SU-DHL-6 (cell line): ENCODE data around the gene TMEM39A.

Experiments used
- H2AFZ ChIP-seq: fragments of 200-600 bp; sonication (generic); 2 replicates; pipeline ENCODE4 v1.6.1; 2014; ENCODE audit warnings: low read depth, mild to moderate bottlenecking, moderate library complexity, mixed read lengths, antibody characterized with exemption, low read length; ENCODE audit not compliant: severe bottlenecking
- H3F3A ChIP-seq: fragments of 200-600 bp; shearing (Covaris generic); 2 replicates; pipeline ENCODE4 v1.6.0; 2016; ENCODE audit warnings: antibody characterized with exemption, mild to moderate bottlenecking; ENCODE audit not compliant: insufficient read depth
- H3K27ac ChIP-seq: fragments of 200-600 bp; sonication (generic); 2 replicates; pipeline ENCODE4 v1.5.1; 2016; ENCODE audit warnings: low read depth, mild to moderate bottlenecking, low read length, moderate library complexity, mixed read lengths
- H3K27me3 ChIP-seq: fragments of 200-600 bp; sonication (generic), shearing (Covaris generic); 2 replicates; pipeline ENCODE4 v1.6.0; 2014; ENCODE audit warnings: mild to moderate bottlenecking, low read length
- H3K36me3 ChIP-seq: fragments of 200-600 bp; sonication (generic); 2 replicates; pipeline ENCODE4 v1.6.1; 2014; ENCODE audit warnings: mild to moderate bottlenecking, low read length, mixed read lengths
- H3K4me2 ChIP-seq: fragments of 300-600, 200-600 bp; shearing (Covaris generic), sonication (generic); 2 replicates; pipeline ENCODE4 v1.6.0; 2014; ENCODE audit warnings: low read length, low read depth, mild to moderate bottlenecking; ENCODE audit not compliant: poor library complexity, severe bottlenecking
- H3K4me3 ChIP-seq: fragments of 200-600 bp; sonication (generic); 2 replicates; pipeline ENCODE4 v1.5.1; 2014; ENCODE audit warnings: antibody characterized with exemption, low read length, mild to moderate bottlenecking, mixed read lengths; ENCODE audit not compliant: insufficient read depth, poor library complexity, severe bottlenecking
- H3K79me2 ChIP-seq: fragments of 200-600 bp; sonication (generic); 2 replicates; pipeline ENCODE4 v1.6.1; 2014; ENCODE audit warnings: mild to moderate bottlenecking, low read length, moderate library complexity; ENCODE audit not compliant: insufficient read depth
- H3K9ac ChIP-seq: fragments of 200-600 bp; sonication (generic); 2 replicates; pipeline ENCODE4 v1.7.0; 2014; ENCODE audit warnings: mild to moderate bottlenecking, low read length
- H3K9me2 ChIP-seq: fragments of 200-600 bp; sonication (generic); replicated peaks from 2 replicates; pipeline ENCODE4 v1.6.1; 2014; ENCODE audit warnings: low read length; ENCODE audit not compliant: insufficient read depth
- H3K9me3 ChIP-seq: fragments of 200-600 bp; sonication (generic); 2 replicates; pipeline ENCODE4 v1.6.1; 2014; ENCODE audit warnings: low read length, mixed read lengths; ENCODE audit not compliant: insufficient read depth
- H4K20me1 ChIP-seq: fragments of 200-600 bp; sonication (generic); 2 replicates; pipeline ENCODE4 v1.6.1; 2014; ENCODE audit warnings: low read depth, mild to moderate bottlenecking, antibody characterized with exemption, low read length, moderate library complexity, mixed read lengths
- EZH2phosphoT487 ChIP-seq: fragments of 200-600 bp; sonication (generic), shearing (Covaris generic); conservative IDR thresholded peaks from 2 replicates; pipeline ENCODE4 v1.6.1; 2018; ENCODE audit warnings: mild to moderate bottlenecking, antibody characterized with exemption, low read length, moderate library complexity, mixed read lengths
- TF ChIP-seq, protein P1 (sequence below): fragments of 200-600 bp; sonication (generic); IDR thresholded peaks from one replicate; pipeline ENCODE4 v1.5.1; 2017; ENCODE audit warnings: antibody characterized with exemption, mild to moderate bottlenecking, low read length, moderate library complexity; ENCODE audit not compliant: insufficient read depth, poor library complexity, severe bottlenecking

TMEM39A gene

DNA sequence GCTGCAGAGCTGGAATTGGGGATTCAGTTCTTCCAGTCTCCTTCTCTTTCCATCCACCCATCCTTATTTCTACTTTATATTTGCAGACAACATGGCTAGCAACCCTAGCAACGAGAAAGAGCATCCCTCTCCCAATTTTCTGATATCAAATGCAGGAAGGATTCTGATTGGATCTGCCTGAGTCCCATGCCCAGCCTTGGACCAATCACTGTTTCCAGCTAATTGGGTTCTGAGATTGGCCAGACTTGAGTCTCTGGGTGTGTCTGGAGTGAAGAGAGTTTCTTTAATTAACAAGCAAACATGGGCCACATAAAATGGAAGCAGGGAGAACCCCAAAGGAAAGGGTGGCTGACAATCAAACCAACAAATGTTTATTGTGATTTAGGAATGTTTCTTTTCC is 60.6 kb downstream of the TMEM39A start:
- TF ChIP-seq, protein P1, sequence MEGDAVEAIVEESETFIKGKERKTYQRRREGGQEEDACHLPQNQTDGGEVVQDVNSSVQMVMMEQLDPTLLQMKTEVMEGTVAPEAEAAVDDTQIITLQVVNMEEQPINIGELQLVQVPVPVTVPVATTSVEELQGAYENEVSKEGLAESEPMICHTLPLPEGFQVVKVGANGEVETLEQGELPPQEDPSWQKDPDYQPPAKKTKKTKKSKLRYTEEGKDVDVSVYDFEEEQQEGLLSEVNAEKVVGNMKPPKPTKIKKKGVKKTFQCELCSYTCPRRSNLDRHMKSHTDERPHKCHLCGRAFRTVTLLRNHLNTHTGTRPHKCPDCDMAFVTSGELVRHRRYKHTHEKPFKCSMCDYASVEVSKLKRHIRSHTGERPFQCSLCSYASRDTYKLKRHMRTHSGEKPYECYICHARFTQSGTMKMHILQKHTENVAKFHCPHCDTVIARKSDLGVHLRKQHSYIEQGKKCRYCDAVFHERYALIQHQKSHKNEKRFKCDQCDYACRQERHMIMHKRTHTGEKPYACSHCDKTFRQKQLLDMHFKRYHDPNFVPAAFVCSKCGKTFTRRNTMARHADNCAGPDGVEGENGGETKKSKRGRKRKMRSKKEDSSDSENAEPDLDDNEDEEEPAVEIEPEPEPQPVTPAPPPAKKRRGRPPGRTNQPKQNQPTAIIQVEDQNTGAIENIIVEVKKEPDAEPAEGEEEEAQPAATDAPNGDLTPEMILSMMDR: no peak
- no peak for TF ChIP-seq EZH2phosphoT487
- H3K27ac ChIP-seq: no peak overlapping the region
- no peak overlapping the region for H3K9ac ChIP-seq
- H4K20me1 ChIP-seq: no peaks in the 10 kb centered on the region
- no peaks in the 10 kb centered on the region for H3K79me2 ChIP-seq
- no peaks in the 10 kb centered on the region for H3K9me3 ChIP-seq
- H2AFZ ChIP-seq: no peak overlapping the region
- no peaks in the 10 kb centered on the region for H3K27me3 ChIP-seq
- H3K36me3 ChIP-seq: no peaks in the 10 kb centered on the region
- H3F3A ChIP-seq: no peaks in the 10 kb centered on the region
- H3K4me2 ChIP-seq: no peak overlapping the region
- H3K9me2 ChIP-seq: no peaks in the 10 kb centered on the region
- H3K4me3 ChIP-seq: no peak overlapping the region

DNA sequence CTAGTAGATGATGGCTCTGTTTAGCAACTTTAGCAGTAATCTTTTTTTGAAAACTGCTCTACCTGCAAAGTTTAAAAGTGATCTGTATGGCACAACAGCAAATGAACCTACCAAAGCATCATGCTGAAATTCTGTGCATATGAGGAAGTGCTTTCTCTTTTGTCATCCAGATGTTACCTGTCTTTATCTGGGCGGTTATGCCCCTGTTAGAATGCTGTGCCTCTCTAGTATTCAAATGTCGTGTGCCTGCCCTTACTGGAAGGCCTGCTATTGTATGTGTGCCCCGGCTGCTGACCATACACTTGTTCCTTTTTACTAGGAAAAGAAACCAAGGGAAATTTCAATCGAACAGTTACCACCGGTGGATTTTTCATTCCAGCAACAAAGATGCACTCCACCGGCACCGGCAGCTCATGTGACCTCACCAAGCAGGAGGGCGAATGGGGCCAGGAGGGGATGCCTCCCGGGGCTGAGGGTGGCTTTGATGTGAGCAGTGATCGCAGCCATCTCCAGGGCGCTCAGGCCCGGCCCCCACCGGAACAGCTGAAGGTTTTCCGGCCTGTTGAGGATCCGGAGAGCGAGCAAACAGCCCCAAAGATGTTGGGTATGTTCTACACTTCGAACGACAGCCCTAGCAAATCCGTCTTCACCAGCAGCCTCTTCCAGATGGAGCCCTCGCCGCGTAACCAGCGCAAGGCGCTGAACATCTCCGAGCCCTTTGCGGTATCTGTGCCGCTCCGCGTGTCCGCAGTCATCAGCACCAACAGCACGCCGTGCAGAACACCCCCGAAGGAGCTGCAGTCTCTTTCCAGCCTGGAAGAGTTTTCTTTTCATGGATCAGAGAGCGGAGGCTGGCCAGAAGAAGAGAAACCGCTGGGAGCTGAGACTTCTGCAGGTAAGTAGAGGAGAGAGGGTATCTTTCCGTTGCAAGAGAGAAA is 61.6 kb downstream of the TMEM39A start:
- no peaks in the 10 kb centered on the region for H3K9me3 ChIP-seq
- H3K27me3 ChIP-seq: no peaks in the 10 kb centered on the region
- H3K79me2 ChIP-seq: no peaks in the 10 kb centered on the region
- no peak overlapping the region for H3K9ac ChIP-seq
- no peak overlapping the region for H3K4me2 ChIP-seq
- H3K4me3 ChIP-seq: no peak overlapping the region
- H2AFZ ChIP-seq: no peak overlapping the region
- TF ChIP-seq EZH2phosphoT487: no peak
- TF ChIP-seq, protein P1: no peak
- H3F3A ChIP-seq: no peaks in the 10 kb centered on the region
- no peaks in the 10 kb centered on the region for H4K20me1 ChIP-seq
- no peaks in the 10 kb centered on the region for H3K9me2 ChIP-seq
- H3K36me3 ChIP-seq: no peaks in the 10 kb centered on the region
- H3K27ac ChIP-seq: no peak overlapping the region

DNA sequence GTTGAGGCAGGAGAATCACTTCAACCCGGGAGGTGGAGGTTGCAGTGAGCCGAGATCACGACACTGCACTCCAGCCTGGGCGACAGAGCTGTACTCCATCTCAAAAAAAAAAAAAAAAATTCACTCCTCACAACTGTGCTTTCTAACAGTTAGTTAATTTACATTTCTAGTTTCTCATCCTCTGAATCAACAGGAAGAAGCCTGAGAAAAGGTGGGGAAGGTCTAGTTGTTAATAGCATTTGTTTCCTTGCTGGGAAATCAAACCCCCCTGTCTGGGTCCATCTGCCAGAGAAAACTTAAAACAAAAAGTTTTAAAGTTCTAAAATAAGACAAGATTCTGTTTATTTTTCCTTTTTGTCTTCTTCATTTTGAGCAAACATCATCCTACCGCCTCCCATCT is 62.3 kb downstream of the TMEM39A start:
- TF ChIP-seq EZH2phosphoT487: no peak
- TF ChIP-seq, protein P1: no peak
- no peaks in the 10 kb centered on the region for H3K9me2 ChIP-seq
- no peaks in the 10 kb centered on the region for H3K36me3 ChIP-seq
- H3F3A ChIP-seq: no peaks in the 10 kb centered on the region
- no peak overlapping the region for H3K4me3 ChIP-seq
- H3K27me3 ChIP-seq: no peaks in the 10 kb centered on the region
- H3K9me3 ChIP-seq: no peaks in the 10 kb centered on the region
- no peak overlapping the region for H3K4me2 ChIP-seq
- no peak overlapping the region for H3K9ac ChIP-seq
- H3K27ac ChIP-seq: no peak overlapping the region
- H2AFZ ChIP-seq: no peak overlapping the region
- no peaks in the 10 kb centered on the region for H3K79me2 ChIP-seq
- no peaks in the 10 kb centered on the region for H4K20me1 ChIP-seq
